NB4 (cell line): ENCODE measurements around the gene TMEM30B.

Source experiments
- DNase-seq: peaks from one replicate; pipeline ENCODE4 v3.0.0; 2010; ENCODE audit warnings: low read depth
- H3K4me3 ChIP-seq: one replicate; pipeline ENCODE4 v1.5.1; 2011; ENCODE audit warnings: mild to moderate bottlenecking, low read depth, low read length, moderate library complexity
- CTCF ChIP-seq: IDR thresholded peaks from one replicate; pipeline ENCODE4 v1.5.1; 2012; ENCODE audit warnings: low read depth, low read length
- MAX ChIP-seq: IDR thresholded peaks from 2 replicates; pipeline ENCODE4 v1.6.1; 2011; ENCODE audit warnings: low read depth, low read length
- MYC ChIP-seq: IDR thresholded peaks from 2 replicates; pipeline ENCODE4 v1.6.1; 2011; ENCODE audit warnings: low read depth, low read length
- POLR2A ChIP-seq: IDR thresholded peaks from 2 replicates; pipeline ENCODE4 v1.6.1; 2011; ENCODE audit warnings: mild to moderate bottlenecking; ENCODE audit not compliant: insufficient read length; ENCODE audit errors: extremely low read depth

The TMEM30B gene

GRCh38 chr14:61277232-61277631 is 3.9 kb downstream of the TMEM30B start:
- no peak for DNase-seq
- no peak for TF ChIP-seq CTCF
- no peak overlapping the region for H3K4me3 ChIP-seq

- no peak overlapping the region for H3K4me3 ChIP-seq
- no peak for DNase-seq
- no peak for TF ChIP-seq MYC
These were observed 9.6 kb downstream of the TMEM30B start for GRCh38 chr14:61271552-61271951.

GRCh38 chr14:61270714-61271113 is 10.4 kb downstream of the TMEM30B start:
- no peak overlapping the region for H3K4me3 ChIP-seq
- no peak for DNase-seq
- TF ChIP-seq CTCF, result no peak
- no peak for TF ChIP-seq MYC
- no peak for TF ChIP-seq MAX
- no peak for TF ChIP-seq POLR2A

GRCh38 chr14:61269321-61270083 is 11.6 kb downstream of the TMEM30B start:
- no peak for TF ChIP-seq MYC
- TF ChIP-seq CTCF, result peak; percentile 66
- peak; percentile 67 for DNase-seq
- H3K4me3 ChIP-seq, result no peak overlapping the region

GRCh38 chr14:61268812-61269211 is 12.3 kb downstream of the TMEM30B start:
- no peak for DNase-seq
- TF ChIP-seq CTCF (no peak), MYC (no peak), MAX (no peak), POLR2A (no peak)

GRCh38 chr14:61266891-61267740 is 14.0 kb downstream of the TMEM30B start:
- no peak for DNase-seq
- TF ChIP-seq MAX (no peak), POLR2A (no peak), MYC (no peak), CTCF (no peak)
- H3K4me3 ChIP-seq, result no peak overlapping the region

More at GRCh38 chr14:61268812-61269211, 12.3 kb downstream of the TMEM30B start:
- H3K4me3 ChIP-seq, result no peak overlapping the region
